GM19452 (cell line): ENCODE results near the gene WDR1.
A peak's percentile ranks its signal among the peaks of the same experiment; 100 is the strongest.

Experiments used
- ATAC-seq: cut with Tn5 transposase; IDR thresholded peaks from one replicate; pipeline ENCODE4 v1.9.1; 2021; ENCODE audit not compliant: unreplicated experiment

The WDR1 gene

DNA sequence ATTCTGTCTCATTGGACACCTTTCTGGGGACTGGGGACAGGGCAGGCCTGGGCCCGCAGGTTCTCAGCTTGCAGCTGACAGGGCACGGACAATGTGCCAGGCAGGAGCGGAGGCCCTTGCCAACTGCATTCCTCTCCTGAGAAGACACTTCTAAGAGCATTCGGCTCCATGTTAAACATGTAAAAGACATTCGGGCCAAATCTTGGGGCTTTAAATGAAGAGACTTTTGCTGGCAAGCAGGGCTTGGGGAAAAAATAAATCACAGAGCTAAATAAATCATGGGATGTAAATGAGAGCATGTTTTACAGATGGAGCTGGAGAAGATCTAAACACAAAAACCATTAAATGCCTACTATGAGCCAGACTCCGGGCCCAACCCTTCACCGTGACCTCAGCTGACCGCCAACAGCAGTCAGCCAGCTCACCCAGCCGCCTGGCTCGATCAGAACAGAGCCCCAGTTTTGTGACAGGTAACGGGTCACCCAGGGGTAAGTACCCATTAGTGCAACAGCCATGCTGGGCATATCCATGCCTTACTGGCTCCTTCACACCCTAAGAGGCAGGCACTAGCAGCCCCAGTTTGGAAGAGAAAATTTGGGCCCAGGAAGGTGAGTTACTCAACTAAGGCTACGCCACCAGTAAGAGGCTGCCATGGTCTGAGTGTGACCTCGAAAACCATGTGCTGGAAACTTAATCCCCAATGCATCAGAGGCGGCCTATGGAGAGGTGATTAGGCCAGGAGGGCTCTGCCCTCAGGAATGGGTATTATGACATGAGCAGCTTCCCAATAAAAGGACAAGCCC is 14.7 kb downstream of the WDR1 start:
- ATAC-seq = no peak

DNA sequence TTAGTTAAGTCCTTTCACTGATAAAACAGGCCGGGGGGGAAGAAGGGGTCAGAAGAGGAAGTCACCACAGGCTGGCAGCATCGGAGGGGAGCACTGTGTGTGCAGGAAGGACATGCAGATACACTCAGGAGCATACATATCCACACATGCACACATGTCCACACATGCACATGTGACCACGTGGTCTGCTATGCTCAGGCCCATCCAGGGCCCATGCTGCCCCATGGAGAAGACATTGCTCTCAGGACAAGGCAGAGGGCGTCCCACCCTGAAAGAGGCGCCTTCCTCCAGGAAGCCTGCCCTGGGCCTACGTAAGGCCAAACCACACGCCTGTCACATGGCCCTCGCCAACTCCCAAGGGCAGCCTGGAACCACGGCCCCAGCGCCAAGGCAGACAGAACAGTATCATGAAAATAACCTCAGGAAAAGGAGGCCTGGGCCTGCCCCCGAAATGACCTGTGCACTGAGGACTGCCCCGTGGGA is 15.8 kb downstream of the WDR1 start:
- ATAC-seq = no peak

DNA sequence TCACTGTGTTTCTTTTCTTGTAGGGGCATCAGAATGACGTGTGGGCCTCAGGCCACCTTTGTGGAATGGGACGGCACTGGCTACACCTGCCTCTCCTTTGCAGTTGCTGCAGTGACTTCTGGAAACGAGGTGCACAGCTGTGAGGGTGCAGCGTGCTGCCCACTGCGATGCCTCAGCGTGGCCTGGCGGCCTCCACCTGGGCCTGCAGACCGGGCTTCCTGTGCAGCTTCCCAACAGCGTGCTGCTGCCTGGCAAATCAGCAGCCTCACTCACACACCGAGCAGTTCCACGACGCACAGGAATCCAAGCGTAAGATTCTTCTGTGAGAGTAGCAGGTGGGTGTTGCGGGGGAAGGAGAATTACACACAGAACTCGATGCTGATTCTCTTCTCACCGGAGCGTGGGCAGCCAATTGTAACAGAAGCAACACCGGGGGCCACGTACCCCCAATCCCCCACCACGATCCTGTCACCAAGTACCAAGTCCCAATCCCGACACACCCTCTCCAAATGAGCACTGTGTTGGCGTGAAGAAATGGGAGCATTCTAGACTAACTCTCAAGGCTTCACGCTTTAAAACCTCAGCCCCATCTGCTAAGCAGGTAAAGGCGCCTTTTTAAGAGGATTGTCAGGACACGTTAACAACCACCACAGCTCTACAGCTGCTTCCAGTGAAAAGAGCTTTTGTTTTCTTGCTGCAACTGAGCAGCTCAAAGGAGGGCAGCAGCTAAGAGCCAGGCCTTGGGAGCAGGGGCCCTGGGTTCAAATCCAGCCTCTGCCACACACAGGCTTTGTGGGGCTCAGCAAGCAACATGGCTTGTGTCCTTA is 16.9 kb downstream of the WDR1 start:
- no peak for ATAC-seq

DNA sequence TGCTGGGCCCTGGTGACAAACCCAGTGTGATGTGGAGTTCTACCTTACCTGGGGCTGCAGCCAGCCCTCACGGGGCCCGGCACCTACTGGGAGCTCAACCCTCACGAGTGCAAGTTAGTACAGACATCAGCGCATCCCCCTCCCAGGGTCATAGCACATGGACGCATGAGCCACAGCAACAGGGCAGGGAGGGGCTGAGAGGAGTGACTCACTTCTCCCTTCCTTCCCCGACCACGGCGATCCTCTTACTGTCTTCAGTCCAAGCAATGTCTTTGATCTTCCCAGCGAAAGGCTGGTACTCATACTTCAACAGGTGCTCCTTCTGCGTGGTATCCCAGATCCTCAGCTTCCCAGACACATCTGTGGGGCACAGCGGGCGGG is 17.8 kb downstream of the WDR1 start:
- ATAC-seq = no peak

DNA sequence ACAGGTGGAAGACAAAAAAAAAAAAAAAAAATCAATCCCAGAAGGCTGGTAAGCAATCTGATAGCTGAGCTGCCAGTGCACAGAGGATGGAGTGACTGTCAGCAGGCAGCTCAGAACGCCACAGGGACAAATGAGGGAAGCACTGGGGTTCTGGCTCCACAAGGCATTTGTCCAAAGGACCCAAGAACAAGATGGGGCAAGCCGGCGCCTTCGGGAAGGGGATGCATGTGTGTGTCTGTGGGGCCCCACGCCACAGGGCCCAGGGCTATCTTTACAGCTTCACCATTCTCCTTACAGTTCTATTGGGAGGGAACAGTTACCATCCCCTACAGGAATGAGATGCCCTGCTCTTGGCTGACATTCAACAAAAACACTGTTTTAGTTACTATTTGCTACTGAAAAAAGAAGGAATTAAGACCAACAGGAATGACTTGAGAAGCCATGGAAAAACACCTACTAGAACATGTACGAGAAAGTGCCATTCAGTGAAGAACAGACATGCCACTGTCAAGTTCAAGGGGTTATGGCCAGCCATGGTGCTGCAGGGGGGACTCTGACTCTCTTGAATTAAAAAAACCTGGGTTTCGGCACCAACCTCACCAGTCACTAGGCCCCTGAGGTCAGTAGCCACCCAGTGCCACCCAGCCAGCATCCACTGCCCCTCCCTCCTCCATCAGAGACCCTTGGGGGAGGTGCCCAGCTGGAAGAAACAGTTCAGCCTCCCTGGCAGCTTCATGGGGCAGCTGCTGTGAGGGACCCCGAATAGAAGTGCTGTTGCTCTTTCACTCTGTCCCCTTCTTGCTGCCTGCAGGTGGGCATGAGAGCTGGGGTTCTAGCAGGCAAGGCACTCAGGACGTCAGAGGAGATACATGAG is 18.5 kb downstream of the WDR1 start:
- ATAC-seq = no peak

DNA sequence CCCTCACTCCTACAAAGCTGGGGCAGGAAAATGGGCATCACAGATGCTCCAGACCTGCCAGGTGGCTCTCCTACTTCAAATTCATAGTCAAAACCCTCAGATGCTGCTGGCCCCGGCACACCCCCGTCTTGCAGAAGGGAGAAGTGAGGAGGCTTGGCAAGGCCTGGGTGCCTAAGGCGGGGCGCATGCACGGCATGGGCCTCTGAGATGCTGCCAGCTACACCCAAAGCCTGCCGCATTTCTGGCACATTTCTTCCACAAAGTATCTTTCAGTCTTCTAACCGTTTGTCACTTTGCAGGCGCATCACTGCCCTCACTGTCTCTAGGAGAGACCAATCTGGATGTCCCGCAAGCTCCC is 19.6 kb downstream of the WDR1 start:
- no peak for ATAC-seq

- peak; percentile 74 for ATAC-seq
These were observed 20.2 kb downstream of the WDR1 start for GRCh38 chr4:10096201-10096977.

- no peak for ATAC-seq
These were observed 21.2 kb downstream of the WDR1 start for GRCh38 chr4:10095296-10095991.

- no peak for ATAC-seq
These were observed 21.8 kb downstream of the WDR1 start for GRCh38 chr4:10094841-10095240.

DNA sequence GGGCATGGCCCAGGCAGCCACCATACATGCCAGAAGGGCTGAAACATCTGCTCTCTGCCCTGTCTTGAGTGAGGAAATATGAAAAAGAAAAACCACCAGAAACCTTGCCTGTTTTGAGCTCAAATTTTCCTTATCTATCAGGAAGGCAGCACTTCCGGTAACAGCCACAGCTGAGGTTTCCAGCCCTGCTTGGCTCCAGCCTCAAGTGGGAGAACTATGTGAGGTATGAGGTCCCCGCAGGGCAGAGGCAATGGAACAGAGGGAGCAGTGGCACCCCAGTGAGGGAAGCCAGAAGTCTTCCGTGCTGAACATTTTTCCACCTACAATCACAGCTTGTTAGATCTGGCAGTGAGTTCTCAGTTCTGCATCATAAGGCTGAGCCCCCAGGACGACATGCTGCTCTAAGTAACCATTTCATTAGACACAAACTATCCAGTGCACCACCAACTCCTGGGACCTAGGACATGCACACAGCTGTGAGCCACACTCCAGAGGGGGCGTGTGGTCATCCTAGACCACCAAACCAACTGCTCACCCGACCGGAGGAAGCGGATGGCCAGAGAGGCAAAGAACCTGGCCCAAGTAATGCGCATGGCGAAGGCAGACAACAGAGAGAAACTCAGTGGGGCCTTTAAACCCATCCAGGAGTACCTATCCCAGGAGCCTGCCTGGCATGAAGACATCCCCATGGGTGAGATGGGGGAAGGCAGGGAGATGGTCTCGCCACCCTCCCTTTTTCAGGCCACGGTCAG is 22.6 kb downstream of the WDR1 start:
- no peak for ATAC-seq

GRCh38 chr4:10093271-10093621 is 23.4 kb downstream of the WDR1 start:
- no peak for ATAC-seq

DNA sequence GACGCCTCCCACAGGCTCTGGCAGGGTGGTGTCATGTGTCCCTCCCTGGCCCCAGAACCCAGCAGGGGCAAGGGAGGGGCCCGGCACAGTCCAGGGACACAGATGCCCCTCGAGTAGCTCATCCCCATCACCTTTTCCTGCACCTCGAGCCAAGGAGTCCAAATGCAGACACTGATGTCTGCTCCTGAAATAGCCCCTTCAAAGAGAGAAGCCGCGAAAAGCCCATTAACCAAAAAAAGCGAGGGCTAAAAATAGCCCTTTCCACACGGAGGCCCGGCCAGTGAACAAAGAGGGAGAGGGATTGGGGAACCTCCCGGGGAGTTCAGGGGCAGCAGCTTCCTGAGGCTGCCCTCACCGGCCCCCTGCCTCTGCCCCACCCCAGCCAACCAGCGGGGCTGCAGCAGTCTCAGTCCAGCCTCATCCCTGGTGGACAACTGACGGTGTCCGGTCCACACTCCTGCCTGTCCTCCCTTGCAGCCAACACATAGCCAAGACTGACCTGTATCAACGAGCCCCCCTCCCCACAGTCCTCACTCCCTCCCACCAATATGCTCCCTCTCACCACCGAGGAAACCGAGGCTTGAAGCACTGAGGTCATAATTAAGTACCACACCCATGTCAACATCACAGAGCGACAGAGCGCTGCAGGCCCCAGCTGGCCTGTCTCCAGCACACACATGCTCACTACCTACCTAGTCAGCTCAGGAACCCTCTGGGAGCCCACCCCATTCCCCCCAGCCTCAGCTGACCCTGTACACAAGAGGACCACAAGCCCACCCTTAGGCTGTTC is 23.9 kb downstream of the WDR1 start:
- no peak for ATAC-seq

GRCh38 chr4:10091531-10092181 is 24.9 kb downstream of the WDR1 start:
- ATAC-seq = no peak

DNA sequence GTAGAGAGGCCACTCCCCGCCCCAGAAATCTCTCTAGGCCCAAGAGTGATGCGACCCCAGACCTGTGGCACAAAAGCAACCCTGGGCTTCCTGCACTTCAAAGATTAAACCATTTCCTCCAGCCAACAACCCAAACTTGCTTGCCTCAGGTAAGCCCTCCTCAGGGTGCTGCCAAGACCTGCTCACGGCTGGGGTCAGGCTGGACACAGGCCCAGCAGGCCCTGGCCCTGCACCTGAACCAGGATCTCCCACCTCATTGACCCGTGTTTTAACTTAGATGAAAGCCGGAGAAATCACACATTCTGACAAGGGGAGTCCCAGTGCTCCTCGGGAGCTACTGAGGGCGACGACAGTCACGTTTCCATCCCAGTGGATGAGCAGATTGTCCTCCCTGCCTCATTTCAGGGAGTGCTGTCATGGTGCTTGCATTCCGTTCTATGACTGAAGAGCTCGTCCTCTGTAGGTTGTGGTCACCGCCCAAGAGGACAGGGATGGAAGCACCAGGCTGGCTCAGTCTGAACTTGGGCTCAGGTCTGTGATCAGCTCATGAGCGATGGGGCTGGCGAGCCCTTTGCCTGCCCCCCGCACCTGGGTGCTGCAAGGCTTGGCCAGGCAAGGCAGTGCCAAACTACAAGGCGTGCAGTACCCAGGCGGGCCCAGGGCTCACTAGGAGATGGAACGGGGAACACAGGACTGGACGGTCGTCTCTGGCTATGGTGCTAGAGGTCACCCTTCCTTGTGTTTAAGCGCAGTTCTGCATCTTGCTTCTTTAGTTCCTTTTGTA is 25.9 kb downstream of the WDR1 start:
- ATAC-seq = no peak

GRCh38 chr4:10089346-10089745 is 27.3 kb downstream of the WDR1 start:
- ATAC-seq = no peak

DNA sequence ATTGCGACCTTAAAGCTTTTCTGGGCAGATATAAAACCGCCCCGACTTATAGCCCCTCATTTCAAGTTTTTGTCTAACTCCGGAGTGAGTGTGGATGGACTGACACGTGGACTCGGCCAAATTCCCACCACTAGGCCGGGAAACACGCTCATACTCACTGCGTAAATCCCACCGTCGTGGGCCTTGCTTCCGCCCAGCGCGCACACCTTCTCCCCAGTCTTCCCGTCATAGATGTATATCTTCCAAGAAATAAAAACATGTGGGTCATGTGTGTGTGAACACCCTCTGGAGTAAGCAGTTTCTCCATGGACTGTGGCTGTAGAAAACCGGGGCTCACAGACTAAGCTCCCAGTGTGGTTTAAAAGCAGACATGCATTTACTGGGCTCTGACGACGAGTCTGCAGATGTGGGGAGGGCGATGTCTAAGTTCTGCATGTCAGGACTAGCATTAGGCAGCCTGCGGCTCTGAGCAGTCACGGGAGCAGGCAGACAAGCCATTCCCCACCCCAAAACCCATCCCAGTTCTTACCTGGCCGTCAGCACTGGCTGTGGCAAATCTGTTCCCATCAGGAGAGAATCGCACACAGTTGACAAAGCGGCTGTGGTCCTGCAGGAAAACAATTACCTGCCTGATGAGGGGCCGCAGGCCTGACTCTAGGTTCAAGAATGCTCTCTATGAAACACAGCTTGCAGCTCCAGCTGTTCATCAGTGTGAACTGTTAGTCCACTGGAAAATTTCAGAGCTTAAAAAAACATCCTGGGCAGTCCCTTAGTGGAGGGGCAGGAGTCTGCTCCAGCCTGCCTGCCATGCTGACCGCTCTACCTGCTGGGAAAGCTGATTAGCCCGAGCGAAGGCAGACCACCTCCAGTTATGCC is 28.2 kb downstream of the WDR1 start:
- no peak for ATAC-seq
